GM23338 (cell line): ENCODE data around the gene TAF1B.

Experiments used
- CREB1 ChIP-seq: fragments of 250-450 bp; sonication (Bioruptor Pico); IDR thresholded peaks from 2 replicates; pipeline ENCODE4 v1.5.0; 2020; ENCODE audit warnings: low read depth, mild to moderate bottlenecking, moderate library complexity
- EZH2 ChIP-seq: fragments of 200-600 bp; sonication (generic); IDR thresholded peaks from one replicate; pipeline ENCODE4 v1.8.0; 2017; ENCODE audit warnings: antibody characterized with exemption, mild to moderate bottlenecking, low read depth; ENCODE audit not compliant: unreplicated experiment
- POLR2AphosphoS5 ChIP-seq: IDR thresholded peaks from 2 replicates; pipeline ENCODE4 v1.6.1; 2016; ENCODE audit warnings: antibody characterized with exemption, low read depth

DNA sequence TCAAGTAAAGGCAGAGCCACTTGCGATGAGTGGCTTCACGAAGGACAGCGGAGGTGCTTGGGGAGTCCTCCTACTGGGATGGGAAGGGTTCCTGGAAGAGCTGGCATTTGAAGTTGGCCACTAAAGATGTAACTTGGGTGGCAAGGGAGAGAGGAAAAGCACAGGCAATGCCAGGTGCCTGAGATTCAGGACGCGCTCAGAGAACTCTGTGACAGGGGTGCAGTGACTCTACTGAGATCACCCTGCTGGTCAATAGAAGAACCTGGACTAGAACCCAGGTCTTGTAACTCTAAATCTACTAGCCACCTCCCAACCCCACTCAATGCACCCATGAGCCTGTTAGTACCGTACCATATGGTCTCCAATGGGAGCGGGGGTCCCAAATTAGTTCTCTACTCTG, 102.8 kb downstream of the TAF1B start:
- TF ChIP-seq EZH2 (no peak), POLR2AphosphoS5 (no peak), CREB1 (CRISPR knock-in tag) (no peak)
